Measurements from ENCODE around the gene PAMR1. TPM values are rescaled to one million over a fixed set of nuclear protein-coding genes. Genes with fewer than 3 reads are reported as not detected.

PAMR1 gene
- total and polyA plus RNA-seq, 2 of the 8 experiments (the other 6 are each of a cell fraction or from before 2014, with no cell fraction given): 3.0 to 6.9 TPM

DNA sequence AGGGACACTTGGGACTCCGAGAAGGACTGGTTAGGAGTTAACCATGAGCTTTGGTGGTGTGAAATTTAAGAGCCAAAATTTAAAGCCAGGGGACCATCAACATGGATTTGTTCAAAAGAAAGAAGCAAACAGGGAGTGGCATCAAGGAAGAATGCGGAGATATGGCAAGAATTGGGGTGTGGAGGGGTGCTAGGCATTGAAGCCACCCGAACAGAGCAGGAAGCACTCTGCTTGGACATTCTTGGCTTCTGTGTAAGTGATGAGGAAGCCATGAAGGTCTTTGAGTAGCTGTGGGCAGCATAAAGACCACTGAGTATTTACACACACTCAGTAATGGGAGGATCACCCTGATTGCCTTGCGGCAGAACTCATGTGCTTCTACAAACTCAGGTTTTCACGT, 27.2 kb upstream of the PAMR1 start:
- H3K56ac ChIP-seq (replicated peaks; ENCODE audit: insufficient read length, low read depth, low read length): no peak overlapping the region
- H2BK12ac ChIP-seq (ENCODE audit: low read depth, low read length): no peak overlapping the region
- H2AK5ac ChIP-seq (ENCODE audit: low read depth, low read length): no peak overlapping the region
- H3K23ac ChIP-seq (ENCODE audit: insufficient read length): no peak overlapping the region
- no peaks in the 10 kb centered on the region for H4K20me1 ChIP-seq (replicated peaks in 1 of 2; ENCODE audit: control insufficient read depth in 1 of 2, insufficient read depth in 2 of 2, low read length in 2 of 2)
- no peak overlapping the region for H3K4me2 ChIP-seq (ENCODE audit: insufficient read depth in 1 of 2, low read depth in 2 of 2, low read length in 2 of 2)
- no peak overlapping the region for H2BK120ac ChIP-seq (replicated peaks; ENCODE audit: low read depth, low read length)
- H2AFZ ChIP-seq (ENCODE audit: low read length): no peak overlapping the region
- H3K79me2 ChIP-seq (ENCODE audit: control insufficient read depth in 1 of 2, insufficient read depth in 2 of 2, low read length in 2 of 2): no peaks in the 10 kb centered on the region
- no peak overlapping the region for H3K14ac ChIP-seq (ENCODE audit: insufficient read length)
- H3K4me3 ChIP-seq (ENCODE audit: extremely low read depth in 1 of 4, insufficient read depth in 2 of 4, low read depth in 3 of 4, low read length in 4 of 4): no peak overlapping the region
- no peaks in the 10 kb centered on the region for H3K36me3 ChIP-seq (ENCODE audit: control insufficient read depth in 2 of 4, insufficient read depth in 4 of 4, low read length in 3 of 4)
- no peaks in the 10 kb centered on the region; a peak in 2 of 7 replicates for H3K27me3 ChIP-seq (replicated peaks in 1 of 4; ENCODE audit: control insufficient read depth in 3 of 4, extremely low read depth in 1 of 4, insufficient read depth in 3 of 4, low read length in 3 of 4)
- no peaks in the 10 kb centered on the region for H3K9me3 ChIP-seq (ENCODE audit: insufficient read depth in 2 of 2, low read depth in 1 of 2, low read length in 1 of 2)
- H3K18ac ChIP-seq (ENCODE audit: extremely low read depth, low read length): no peak overlapping the region
- 95% methylated on average over 5 of the region's 5 CpGs; no CpG with 5 or more reads in 1 of the 2 experiments for WGBS, 2 experiments (ENCODE audit: extremely low coverage in 1 of 2, insufficient coverage in 1 of 2, insufficient read length in 1 of 2, insufficient replicate concordance in 2 of 2, low coverage in 1 of 2, low lambda C conversion rate in 2 of 2, missing lambda C conversion rate in 1 of 2)
- no peak for DNase-seq (ENCODE audit: low read depth in 1 of 2, low spot score in 2 of 2)
- ChIA-PET CTCF (ENCODE audit: partially characterized antibody) (interaction anchor here (1.0 to 1.7 kb wide), 4 partner anchors 12 to 65 kb away, joined by 3 to 4 read pairs (median 4); no protein-coding TSS in a partner anchor), POLR2A (ENCODE audit: partially characterized antibody) (no interaction called here)
- H2BK20ac ChIP-seq (ENCODE audit: low read length): no peak overlapping the region
- peaks cover 0 to 5% (median 1%) of the 10 kb centered on the region in 4 experiments; a peak in 2 of 7 replicates for H3K4me1 ChIP-seq (replicated peaks in 1 of 4; ENCODE audit: control insufficient read depth in 3 of 4, insufficient read depth in 4 of 4, low read length in 3 of 4)
- no peak overlapping the region for H3K27ac ChIP-seq (ENCODE audit: low read depth, low read length)
- FAIRE-seq: no peak
- no peaks in the 10 kb centered on the region for H3K23me2 ChIP-seq (ENCODE audit: low read depth, low read length)
- H3K79me1 ChIP-seq (ENCODE audit: low read depth, low read length): no peaks in the 10 kb centered on the region
- H2BK15ac ChIP-seq (ENCODE audit: low read length): no peak overlapping the region
- H4K5ac ChIP-seq (ENCODE audit: insufficient read length, low read depth, low read length): no peak overlapping the region
- no peak overlapping the region for H2BK5ac ChIP-seq (ENCODE audit: low read depth, low read length)
- H3K9ac ChIP-seq (replicated peaks in 1 of 4; ENCODE audit: extremely low read depth in 1 of 4, low read depth in 3 of 4, low read length in 3 of 4): no peak overlapping the region
- H4K91ac ChIP-seq (replicated peaks; ENCODE audit: insufficient read length, low read length): no peak overlapping the region
- H4K8ac ChIP-seq (ENCODE audit: extremely low read depth, insufficient read depth, low read length): no peak overlapping the region
- no peak overlapping the region for H3K4ac ChIP-seq (replicated peaks; ENCODE audit: insufficient read length, low read depth, low read length)

Data from H1 (cell line).